ENCODE data around the gene STAG3. TPM values are rescaled to one million over a fixed set of nuclear protein-coding genes. Genes with fewer than 3 reads are reported as not detected.

STAG3 gene
- total and polyA plus RNA-seq, 10 of the 15 experiments (the other 5 are each of a cell fraction or from before 2014, with no cell fraction given), result 73.0 to 306 (median 120) TPM

- TF ChIP-seq SPI1 (IDR thresholded peaks at IDR 0.05; ENCODE audit: borderline replicate concordance, insufficient read depth, low read depth, low read length) (peak; percentile 27; the same call in 1 of the 2 replicates), HDGF (IDR thresholded peaks at IDR 0.05) (peak; percentile 94; the same call in 1 of the 2 replicates), PRDM15 (CRISPR knock-in tag; IDR thresholded peaks at IDR 0.05) (no peak), HDAC2 (IDR thresholded peaks at IDR 0.05) (no peak), EGR1 (IDR thresholded peaks at IDR 0.05; ENCODE audit: borderline replicate concordance in 1 of 2, low read depth in 2 of 2, low read length in 2 of 2) (0 out of 3 replicates have a peak, but pooled peaks of 1 of the 2 experiments have one; percentile 7), SP1 (IDR thresholded peaks at IDR 0.05; ENCODE audit: low read depth, low read length) (peak; percentile 99), ETV6 (conservative IDR thresholded peaks at IDR 0.05 in 1 of 2, IDR thresholded peaks at IDR 0.05 in 1 of 2; ENCODE audit: borderline replicate concordance in 1 of 2, low read depth in 1 of 2) (no peak)
- TF ChIP-seq, protein P1, sequence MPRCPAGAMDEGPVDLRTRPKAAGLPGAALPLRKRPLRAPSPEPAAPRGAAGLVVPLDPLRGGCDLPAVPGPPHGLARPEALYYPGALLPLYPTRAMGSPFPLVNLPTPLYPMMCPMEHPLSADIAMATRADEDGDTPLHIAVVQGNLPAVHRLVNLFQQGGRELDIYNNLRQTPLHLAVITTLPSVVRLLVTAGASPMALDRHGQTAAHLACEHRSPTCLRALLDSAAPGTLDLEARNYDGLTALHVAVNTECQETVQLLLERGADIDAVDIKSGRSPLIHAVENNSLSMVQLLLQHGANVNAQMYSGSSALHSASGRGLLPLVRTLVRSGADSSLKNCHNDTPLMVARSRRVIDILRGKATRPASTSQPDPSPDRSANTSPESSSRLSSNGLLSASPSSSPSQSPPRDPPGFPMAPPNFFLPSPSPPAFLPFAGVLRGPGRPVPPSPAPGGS (IDR thresholded peaks at IDR 0.05; ENCODE audit: borderline replicate concordance, insufficient read depth, low read depth, low read length, poor library complexity, severe bottlenecking), result no peak
- TF ChIP-seq, protein P2, sequence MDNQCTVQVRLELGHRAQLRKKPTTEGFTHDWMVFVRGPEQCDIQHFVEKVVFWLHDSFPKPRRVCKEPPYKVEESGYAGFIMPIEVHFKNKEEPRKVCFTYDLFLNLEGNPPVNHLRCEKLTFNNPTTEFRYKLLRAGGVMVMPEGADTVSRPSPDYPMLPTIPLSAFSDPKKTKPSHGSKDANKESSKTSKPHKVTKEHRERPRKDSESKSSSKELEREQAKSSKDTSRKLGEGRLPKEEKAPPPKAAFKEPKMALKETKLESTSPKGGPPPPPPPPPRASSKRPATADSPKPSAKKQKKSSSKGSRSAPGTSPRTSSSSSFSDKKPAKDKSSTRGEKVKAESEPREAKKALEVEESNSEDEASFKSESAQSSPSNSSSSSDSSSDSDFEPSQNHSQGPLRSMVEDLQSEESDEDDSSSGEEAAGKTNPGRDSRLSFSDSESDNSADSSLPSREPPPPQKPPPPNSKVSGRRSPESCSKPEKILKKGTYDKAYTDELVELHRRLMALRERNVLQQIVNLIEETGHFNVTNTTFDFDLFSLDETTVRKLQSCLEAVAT (IDR thresholded peaks at IDR 0.05), result 0 out of 2 replicates have a peak, but pooled peaks have one; percentile 66
These were observed 29.0 kb upstream of the STAG3 start, which contains the start of gene LAMTOR4 (continued) for GRCh38 chr7:100148559-100149328.
